GM18508 (cell line): ENCODE data around the gene UBAP2.
"Not testable (repeated sequence)": the region's sequence is repeated elsewhere in the genome, so short reads cannot be mapped to it uniquely, and the experiment has no call there.

Experiments used
- ATAC-seq: cut with Tn5 transposase; IDR thresholded peaks from one replicate; pipeline ENCODE4 v1.9.1; 2021; ENCODE audit warnings: moderate number of reproducible peaks; ENCODE audit not compliant: insufficient read depth, unreplicated experiment

UBAP2 gene

DNA sequence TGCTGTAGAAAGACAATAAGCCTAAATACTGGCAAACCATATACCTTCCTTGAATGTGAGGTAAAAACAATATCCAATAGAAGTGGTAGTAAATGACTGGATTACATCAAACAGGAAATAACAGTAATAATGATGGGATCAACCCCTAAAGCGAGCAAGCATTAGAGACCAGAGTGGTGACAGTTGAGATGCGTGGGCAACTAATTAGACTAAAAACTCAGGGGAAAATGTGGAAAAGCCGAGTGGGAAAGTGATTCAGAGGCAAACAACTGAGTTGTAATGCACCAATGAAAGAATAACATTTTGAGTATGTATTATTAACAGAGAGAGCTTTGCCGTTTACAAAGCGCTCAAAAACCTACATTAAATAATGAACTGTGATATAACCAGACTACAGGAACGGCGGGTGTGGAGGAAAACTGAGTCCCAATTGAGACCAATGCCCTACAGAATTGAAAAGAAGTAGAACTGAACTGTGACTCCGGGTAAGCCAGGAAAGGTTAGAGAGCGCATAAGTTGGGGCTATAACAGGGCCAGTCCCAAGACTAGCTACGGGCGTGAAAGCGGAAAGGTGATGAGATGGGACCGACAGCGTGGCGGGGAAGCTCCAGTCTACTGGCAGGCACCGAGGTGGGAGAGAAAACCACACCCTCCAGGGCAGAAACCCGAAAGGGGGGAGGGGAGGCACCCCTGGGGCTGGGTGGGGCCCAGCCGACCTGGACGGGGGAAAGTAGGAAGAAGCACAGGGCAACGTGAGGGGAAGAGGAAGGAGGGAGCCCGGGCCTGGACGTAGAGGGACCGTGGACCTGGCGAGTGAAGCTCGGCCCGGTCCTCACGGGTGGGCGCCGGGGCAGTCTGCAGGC, 592 bp downstream of the UBAP2 start:
- ATAC-seq = peak; percentile 11

DNA sequence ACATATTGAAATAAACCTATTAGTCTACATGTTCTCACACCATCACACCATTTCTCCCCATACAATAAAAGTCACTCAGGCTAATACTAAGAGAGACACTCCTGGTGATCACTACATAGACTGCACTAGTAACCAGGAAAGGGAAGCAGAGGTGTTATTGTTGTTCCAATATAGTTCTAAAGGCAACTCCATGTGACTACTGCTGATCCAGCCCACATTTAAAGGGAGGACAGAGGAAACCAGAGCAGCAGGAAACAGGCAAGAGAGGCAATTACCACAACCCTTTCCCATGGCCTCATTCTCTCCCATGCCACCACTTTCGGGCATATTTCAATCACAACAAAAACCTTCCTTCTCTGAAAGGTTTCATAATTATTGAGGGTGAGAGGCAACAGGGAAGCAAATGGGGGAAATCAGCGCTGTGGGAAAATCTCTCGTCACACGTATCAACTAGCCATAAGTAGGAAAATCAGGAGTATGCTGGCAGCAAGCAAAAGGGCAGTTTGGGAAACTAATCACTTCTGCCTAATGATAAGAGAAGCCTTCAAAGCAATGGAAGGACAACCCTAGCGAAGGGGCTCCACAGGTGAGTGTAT, 1.8 kb downstream of the UBAP2 start:
- ATAC-seq = no peak

- ATAC-seq = no peak
Measured at GRCh38 chr9:34045903-34046302, 2.8 kb downstream of the UBAP2 start.

DNA sequence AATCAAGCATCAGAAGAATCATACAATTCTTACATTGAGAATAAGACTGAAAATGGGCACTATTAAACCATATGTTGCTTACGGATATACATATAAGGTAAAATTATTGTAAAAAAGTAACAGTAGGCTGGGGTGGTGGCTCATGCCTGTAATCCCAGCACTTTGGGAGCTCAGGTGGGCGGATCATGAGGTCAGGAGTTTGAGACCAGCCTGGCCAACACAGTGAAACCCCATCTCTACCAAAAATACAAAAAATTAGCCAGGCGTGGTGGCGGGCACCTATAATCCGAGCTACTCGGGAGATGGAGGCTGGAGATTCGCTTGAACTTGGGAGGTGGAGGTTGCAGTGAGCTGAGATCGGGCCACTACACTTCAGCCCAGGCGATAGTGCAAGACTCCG, 6.6 kb downstream of the UBAP2 start:
- not testable (repeated sequence) for ATAC-seq

- ATAC-seq = not testable (repeated sequence)
Measured at GRCh38 chr9:34038851-34039250, 9.8 kb downstream of the UBAP2 start.

GRCh38 chr9:34037626-34038025, 11.1 kb downstream of the UBAP2 start:
- ATAC-seq = no peak

GRCh38 chr9:34036625-34037024, 12.1 kb downstream of the UBAP2 start:
- ATAC-seq = no peak

DNA sequence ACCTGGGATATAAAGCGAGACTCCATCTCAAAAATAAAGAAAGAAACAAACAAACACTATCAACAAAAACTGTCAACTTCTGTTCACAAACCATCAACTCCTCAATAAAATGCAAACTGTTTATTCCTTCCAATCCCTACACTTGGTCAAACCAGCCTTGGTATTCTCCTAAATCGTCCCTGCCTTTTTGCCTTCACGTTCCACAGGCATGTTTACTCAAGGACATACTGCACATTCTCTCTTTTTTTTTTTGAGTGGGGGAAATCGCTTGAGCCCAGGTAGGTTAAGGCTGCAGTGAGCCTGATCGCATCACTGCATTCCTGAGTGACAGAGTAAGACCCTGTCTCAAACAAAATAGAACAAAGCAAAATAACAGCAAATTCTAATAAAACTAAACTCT, 13.0 kb downstream of the UBAP2 start:
- ATAC-seq = no peak

GRCh38 chr9:34034698-34035065, 14.0 kb downstream of the UBAP2 start:
- no peak for ATAC-seq

DNA sequence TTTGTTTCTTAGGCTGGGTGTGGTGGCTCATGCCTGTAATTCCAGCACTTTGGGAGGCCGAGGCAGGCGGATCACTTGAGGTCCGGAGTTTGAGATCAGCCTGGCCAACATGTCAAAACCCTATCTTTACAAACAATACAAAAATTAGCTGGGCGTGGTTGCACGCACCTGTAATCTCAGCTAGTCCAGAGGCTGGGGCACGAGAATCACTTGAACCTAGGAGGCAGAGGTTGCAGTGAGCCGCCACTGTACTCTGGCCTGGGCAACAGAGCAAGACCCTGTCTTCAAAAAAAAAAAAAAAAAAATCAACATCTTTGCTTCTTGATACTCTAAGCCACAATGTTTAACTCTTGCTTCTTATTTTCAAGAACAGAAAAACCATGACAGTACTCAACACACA, 16.1 kb downstream of the UBAP2 start:
- no peak for ATAC-seq

- no peak for ATAC-seq
Measured at GRCh38 chr9:34027845-34028574, 20.7 kb downstream of the UBAP2 start.

GRCh38 chr9:34025811-34026210, 22.9 kb downstream of the UBAP2 start:
- no peak for ATAC-seq

- no peak for ATAC-seq
Measured at GRCh38 chr9:34025062-34025461, 23.6 kb downstream of the UBAP2 start.

DNA sequence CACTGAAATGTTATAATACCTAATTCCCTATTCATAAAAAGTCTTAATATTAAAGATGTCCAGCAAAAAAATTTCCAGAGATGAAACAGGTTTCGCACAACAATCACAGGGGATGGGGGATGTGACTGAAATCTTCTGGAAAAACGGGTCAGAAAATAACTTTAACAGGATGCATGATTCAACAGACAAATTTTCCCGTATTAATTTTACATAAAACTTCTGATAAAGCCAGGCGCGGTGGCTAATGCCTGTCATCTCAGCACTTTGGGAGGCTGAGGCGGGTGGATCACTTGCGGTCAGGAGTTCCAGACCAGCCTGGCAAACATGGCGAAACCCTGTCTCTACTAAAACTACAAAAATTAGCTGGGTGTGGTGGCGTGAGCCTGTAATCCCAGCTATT, 24.2 kb downstream of the UBAP2 start:
- ATAC-seq = not testable (repeated sequence)

DNA sequence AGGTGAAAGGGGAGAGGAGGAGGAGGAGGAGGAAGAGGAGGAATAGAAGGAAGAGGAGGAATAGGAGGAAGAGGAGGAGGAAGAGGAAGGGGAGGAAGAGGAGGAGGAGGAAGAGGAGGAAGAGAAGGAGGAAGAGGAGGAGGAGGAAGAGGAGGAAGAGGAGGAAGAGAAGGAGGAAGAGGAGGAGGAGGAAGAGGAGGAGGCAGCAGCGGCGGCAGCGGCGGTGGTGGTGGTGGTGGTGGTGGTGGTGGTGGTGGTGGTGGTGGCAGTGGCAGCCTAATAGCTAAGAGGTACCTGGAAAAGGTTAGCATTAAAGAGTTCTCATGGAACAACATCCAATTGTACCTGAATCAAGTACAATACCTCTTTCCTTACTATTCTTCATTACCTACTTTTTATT, 32.5 kb downstream of the UBAP2 start:
- ATAC-seq = no peak

- ATAC-seq = no peak
Measured at GRCh38 chr9:34010979-34011378, 37.7 kb downstream of the UBAP2 start.

GRCh38 chr9:34001951-34002350, 46.7 kb downstream of the UBAP2 start:
- ATAC-seq = no peak

DNA sequence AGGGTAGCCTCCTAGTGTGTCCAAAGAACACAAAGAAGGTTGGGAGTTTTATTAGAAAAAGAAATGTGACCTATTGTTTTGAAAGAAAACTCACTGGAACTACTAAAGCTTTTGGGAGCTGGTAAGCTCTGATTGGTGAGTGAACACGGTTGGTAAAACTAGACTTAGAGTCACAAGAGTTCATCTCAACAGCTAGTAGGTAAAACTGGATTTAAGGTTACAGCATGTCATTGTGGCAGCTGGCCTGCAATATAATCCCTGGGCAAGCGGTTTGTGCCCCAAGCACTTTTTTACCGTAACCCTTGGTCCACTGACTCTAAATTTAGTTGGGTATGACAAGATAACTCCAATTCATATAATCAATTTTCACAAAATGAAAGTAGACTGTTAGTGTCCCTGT, 47.4 kb downstream of the UBAP2 start:
- ATAC-seq = no peak

DNA sequence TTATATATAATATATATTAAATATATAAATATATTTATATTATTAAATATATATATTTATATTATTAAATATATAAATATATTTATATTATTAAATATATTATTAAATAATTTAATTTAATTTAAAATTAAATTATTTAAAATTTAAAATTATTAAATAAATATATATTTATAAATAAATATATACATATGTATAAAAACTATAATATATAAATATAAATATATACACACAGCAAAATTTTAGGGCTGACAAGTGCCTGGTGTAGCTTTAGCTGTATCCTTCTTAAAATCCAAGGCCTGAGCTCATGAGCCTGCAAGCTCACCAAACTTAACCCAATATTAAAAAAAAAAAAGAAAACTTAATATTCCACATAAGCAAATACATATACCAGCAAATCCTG, 53.2 kb downstream of the UBAP2 start:
- ATAC-seq = no peak

- no peak for ATAC-seq
Measured at GRCh38 chr9:33993104-33993503, 55.6 kb downstream of the UBAP2 start.

GRCh38 chr9:33992632-33993031, 56.1 kb downstream of the UBAP2 start:
- no peak for ATAC-seq
